LNCaP clone FGC (cell line): ENCODE data around the gene FSTL5.

ENCODE experiments used
- DNase-seq: peaks from one replicate; pipeline ENCODE4 v3.0.0-alpha.2; 2011; ENCODE audit warnings: low read depth
- H3K4me3 ChIP-seq: 2 replicates; pipeline ENCODE4 v1.5.1; 2011; ENCODE audit warnings: mild to moderate bottlenecking, low read depth, low read length, control low read depth
- CTCF ChIP-seq: IDR thresholded peaks from 2 replicates; pipeline ENCODE4 v1.5.1; 2012; ENCODE audit warnings: mild to moderate bottlenecking; ENCODE audit not compliant: control insufficient read depth, insufficient read depth; ENCODE audit errors: extremely low read depth

FSTL5 gene

GRCh38 chr4:161931089-161931488 is 232.7 kb downstream of the FSTL5 start:
- H3K4me3 ChIP-seq, result no peak overlapping the region
- DNase-seq, result no peak
- TF ChIP-seq CTCF, result no peak

GRCh38 chr4:161929956-161930355 is 233.8 kb downstream of the FSTL5 start:
- no peak for TF ChIP-seq CTCF
- no peak for DNase-seq

GRCh38 chr4:161926033-161926828 is 237.6 kb downstream of the FSTL5 start:
- no peak for DNase-seq
- no peak overlapping the region for H3K4me3 ChIP-seq
- TF ChIP-seq CTCF, result no peak

More at GRCh38 chr4:161929956-161930355, 233.8 kb downstream of the FSTL5 start:
- no peak overlapping the region for H3K4me3 ChIP-seq

GRCh38 chr4:161920304-161921052 is 243.3 kb downstream of the FSTL5 start:
- no peak for TF ChIP-seq CTCF
- no peak overlapping the region for H3K4me3 ChIP-seq
- DNase-seq, result no peak

GRCh38 chr4:161919442-161920220 is 244.2 kb downstream of the FSTL5 start:
- H3K4me3 ChIP-seq, result no peak overlapping the region
- no peak for DNase-seq
- no peak for TF ChIP-seq CTCF

GRCh38 chr4:161916035-161916434 is 247.8 kb downstream of the FSTL5 start:
- no peak for DNase-seq
- no peak for TF ChIP-seq CTCF
- no peak overlapping the region for H3K4me3 ChIP-seq
